Fibroblast of the conjunctiva (primary cell): ENCODE data around the gene ORMDL3.
"Not testable (repeated sequence)": the region's sequence is repeated elsewhere in the genome, so short reads cannot be mapped to it uniquely, and the experiment has no call there.

Experiments
- DNase-seq: peaks from one replicate; pipeline ENCODE4 v3.0.0-alpha.2; 2010; ENCODE audit warnings: low read depth

The ORMDL3 gene

GRCh38 chr17:39924691-39925055 is 2.7 kb downstream of the ORMDL3 start:
- no peak for DNase-seq

GRCh38 chr17:39923836-39924690 is 3.3 kb downstream of the ORMDL3 start:
- DNase-seq: no peak

DNA sequence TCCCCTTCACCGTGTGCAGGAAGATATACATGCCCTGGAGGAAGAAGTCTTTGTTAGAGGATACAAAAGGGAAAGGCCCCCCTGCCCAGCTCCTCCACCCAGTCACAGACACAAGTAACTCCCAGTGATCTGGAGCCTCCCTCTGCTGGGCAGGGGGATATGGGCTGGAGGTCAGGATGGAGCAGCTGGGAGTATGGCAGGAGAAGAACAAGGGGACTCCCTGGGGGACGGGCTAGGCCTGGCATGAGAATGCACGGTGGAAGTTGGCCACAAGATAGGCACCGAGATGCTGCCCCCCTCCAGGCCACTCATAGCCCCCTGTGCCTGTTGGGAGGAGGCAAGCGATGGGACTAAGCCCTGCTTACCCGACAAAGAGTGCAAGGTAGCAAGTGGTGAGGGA is 4.2 kb downstream of the ORMDL3 start:
- no peak for DNase-seq

DNA sequence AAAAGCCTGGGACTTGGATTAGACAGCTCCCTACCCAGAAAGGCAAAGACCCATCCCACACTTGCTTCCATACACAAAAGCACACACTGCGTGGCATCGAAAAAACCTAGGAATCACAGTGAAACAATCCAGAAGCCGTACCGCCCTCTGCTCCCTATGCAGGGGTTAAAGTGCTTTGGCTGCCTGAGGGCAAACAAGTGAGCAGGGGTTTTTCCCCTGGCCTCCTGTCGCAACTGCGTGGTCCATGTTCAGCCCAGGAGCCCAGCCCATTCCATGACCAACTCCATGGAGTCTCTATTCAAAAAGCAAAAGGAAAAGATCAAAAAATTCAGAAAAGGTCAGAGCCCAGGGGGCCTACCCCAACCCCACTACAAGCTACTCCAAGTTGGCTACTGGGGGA is 5.4 kb downstream of the ORMDL3 start:
- DNase-seq: no peak

DNA sequence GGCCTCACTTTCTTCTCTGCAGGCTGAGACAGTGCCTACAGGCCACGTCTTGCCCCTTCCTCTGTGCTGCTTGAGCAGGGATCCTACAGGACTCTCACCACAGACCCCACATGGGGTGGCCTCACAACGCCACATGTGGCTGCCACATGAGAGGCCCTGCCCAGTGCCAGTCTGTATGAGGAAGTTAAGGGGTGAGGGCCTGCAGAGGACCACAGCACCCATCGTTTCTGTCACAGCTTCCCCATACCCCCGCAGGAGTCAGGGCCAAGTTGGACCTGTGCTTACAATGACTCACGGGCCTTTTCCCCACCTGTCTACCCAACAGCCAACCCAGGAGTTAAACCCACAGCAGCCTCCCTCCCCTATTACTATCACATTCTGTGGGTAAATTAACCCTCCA is 6.1 kb downstream of the ORMDL3 start:
- no peak for DNase-seq

DNA sequence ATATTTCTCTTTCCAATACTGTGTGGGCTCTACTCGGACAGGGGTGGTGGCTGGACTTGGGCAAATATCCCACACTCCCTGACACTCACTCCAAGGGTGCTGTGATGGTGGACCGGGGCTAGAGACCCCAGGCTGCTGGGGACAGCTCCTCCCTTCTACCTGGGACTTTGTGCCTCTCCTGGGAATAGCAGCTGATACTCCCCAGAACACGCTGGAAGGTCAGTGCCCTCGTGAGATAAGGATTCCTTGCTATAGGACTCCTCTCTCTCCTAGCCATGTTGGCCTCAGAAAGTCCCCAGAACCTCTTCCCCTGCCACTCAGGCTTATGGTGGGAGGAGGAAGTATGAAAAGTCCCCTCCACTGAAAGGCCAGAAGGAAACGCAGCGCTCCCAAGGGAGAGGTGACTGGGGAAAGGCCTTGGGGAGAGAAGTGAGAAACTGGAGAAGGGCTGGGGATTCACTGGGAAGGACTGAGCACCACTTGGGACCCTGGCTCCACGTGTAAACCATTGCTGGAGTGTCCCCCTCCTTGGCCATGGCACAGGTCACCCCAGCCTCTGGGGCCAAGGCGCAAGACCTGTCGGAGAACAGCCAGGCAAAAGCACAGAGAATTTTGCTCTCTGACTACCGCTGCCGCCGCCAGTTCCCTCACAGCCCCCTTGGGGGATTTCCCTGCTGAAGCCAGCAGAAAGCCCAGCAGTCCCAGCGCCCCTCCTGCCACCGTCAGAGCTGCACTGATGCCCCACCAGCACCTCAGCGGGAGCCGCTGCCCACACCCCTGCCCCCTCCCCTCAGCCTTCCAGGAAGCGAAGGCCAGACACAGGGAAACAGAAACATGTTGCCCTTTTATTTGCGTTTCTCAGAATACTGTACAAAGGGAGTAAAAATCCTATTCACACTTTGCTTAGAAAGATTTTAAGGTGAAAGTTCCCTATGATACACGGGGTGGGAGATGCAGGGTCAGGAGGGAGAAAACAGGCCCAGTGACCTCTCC is 6.9 kb downstream of the ORMDL3 start:
- no peak for DNase-seq

DNA sequence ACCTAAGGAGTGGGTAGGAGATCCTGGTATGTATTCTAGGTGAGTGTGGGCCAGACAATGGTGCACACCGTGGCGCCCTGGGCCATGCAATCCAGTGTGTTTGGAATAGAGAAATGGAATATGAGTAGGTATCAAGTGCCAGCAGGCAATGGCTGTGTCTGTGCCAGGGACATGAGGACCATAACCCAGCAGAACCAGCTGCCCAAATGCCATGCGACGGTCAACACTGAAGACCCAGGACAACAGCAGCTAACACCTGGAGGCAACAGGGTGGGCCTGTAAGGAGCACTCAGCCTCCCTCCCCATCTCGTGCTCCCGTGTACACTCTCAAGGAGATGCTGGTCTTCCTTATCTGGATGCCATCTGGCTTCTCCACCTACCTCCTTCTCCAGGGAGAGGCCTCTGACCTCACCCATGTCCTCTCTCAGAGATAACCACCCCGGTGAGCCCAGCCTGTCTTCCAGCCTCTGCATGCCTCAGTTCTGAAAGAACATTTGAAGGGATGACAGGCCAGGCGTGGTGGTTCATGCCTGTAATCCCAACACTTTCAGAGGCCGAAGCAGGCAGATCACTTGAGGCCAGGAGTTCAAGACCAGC is 8.2 kb downstream of the ORMDL3 start:
- no peak for DNase-seq

DNA sequence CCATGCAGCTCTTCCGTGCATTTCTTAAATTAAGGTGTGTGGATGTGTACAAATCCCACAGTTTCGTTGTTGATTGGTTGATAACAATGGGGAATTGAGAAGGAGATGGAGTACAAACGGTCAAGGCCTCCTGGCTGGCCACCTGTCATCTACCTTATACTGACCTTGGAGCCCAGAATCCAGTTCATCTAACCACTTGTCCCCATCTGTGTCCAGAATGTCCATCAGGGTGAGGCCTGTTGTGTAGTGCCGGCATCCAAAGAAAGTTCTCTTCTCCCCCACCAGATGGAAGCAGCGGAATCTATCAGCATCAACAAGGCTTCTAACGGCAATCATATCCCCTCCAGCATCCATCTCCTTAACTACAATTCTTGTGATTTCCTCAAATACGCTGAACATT is 10.5 kb downstream of the ORMDL3 start:
- no peak for DNase-seq

DNA sequence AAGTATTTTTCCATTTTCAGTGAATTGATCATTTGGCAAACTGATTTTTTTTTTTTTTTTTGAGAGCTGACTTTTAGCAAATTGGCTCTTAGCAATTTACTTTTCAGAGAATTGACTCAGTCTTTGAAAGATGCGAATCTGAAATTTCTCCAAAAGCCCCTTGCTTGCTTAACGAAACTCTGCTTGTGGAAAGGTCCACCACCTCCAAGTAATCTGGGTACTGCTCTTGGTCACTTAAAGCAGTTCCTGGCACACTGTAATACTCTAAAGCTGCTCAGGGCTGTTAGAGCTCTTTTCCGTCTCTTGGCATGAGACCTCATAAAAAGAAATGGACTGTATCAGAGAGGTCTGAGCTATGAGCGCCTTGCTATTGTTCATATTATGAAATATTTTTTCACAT is 11.8 kb downstream of the ORMDL3 start:
- no peak for DNase-seq

- no peak for DNase-seq
Measured at GRCh38 chr17:39913989-39914388, 13.4 kb downstream of the ORMDL3 start.

DNA sequence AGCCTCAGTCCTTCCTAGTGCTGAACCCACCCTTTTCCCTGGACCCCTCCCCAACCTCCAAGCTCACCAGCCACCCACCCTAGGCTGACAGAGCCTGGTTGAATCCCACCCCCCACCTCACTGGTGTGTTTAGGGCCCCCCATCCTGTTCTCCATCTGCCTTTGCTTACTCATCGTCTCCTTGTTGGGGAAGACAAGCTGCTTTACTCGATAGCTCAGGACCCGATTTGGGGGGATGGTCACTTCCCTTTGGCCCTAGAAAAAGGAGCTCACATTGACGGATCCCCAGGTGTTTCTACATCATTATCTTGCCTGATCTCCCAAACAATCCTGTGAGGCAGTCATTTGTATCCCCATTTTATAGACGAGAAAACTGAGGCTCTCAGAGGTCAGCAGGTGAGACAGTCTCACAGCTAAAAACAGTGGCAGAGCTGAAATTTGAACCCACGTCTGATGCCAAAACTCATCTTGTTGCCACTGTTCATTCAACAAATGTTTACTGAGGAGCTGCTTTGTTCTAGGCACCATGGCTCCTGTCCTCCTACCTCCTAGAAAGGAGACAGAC is 18.5 kb downstream of the ORMDL3 start:
- no peak for DNase-seq

DNA sequence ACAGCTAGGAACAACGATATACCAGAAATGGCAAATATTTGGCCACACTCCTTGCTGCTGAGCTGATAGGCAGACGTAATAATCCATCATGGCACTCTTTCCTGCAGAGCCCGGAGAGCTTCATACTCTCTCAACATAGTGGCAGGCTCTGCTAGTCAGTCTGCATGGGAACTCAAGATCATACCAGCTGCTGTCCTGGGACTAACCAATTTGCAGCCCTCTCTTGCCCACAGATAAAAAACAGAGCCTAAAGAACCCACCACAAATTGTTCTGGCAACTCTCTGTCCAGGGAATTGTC is 22.5 kb downstream of the ORMDL3 start:
- no peak for DNase-seq

DNA sequence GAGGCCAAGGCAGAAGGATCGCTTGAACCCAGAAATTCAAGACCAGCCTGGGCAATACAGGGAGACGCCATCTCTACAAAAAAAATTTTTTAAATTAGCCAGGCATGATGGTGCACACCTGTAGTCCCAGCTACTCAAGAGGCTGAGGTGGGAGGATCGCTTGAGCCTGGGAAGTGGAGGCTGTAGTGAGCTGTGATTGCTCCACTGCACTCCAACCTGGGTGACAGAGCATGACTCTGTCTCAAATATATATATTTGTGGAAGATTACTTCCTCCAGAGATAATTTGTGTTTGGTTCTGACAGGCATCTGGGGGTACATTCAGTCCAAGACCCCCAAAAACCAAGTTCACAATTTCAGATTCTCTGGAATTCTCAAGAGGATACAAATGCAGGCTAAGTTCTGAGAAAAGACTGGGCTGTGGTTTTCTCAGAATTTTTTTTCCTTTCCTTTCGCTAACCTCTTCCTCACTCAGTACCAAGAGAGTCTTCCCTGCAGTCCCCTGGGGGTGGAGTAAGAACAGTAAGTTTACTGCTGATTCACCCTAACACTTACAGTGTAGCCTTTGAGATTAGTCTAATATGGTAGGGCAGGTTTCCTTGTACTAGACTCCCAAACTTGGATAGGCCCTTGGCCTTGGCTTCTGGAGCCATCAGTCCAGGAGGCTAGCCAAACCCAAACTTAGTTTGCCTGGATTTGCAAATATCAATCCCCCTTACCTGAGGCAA is 24.1 kb downstream of the ORMDL3 start:
- no peak for DNase-seq

- DNase-seq: not testable (repeated sequence)
Measured at GRCh38 chr17:39902027-39902426, 25.4 kb downstream of the ORMDL3 start.

- no peak for DNase-seq
Measured at GRCh38 chr17:39899215-39899614, 28.2 kb downstream of the ORMDL3 start.

DNA sequence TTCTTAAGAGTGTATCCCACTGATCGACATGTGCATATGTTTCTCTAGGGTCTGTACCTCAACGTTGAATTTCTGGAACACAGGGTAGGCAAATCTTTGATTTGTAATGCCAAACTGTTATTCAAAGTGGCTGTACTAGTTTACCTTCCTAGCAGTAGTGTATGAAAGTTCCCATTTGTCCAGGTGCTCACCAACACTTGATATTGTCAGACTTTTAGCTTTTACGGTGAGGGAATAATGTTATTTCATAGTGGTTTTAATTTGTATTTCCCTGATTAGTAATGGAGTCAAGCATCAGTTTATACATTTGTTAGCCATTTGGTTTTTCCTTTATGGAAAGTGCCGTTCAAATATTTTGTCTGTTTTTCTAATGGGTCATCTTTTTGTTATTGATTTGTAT is 29.3 kb downstream of the ORMDL3 start:
- no peak for DNase-seq

GRCh38 chr17:39894681-39895376 is 32.6 kb downstream of the ORMDL3 start:
- no peak for DNase-seq

- DNase-seq: no peak
Measured at GRCh38 chr17:39889200-39889599, 38.2 kb downstream of the ORMDL3 start.

GRCh38 chr17:39887078-39887477 is 40.3 kb downstream of the ORMDL3 start:
- DNase-seq: no peak

DNA sequence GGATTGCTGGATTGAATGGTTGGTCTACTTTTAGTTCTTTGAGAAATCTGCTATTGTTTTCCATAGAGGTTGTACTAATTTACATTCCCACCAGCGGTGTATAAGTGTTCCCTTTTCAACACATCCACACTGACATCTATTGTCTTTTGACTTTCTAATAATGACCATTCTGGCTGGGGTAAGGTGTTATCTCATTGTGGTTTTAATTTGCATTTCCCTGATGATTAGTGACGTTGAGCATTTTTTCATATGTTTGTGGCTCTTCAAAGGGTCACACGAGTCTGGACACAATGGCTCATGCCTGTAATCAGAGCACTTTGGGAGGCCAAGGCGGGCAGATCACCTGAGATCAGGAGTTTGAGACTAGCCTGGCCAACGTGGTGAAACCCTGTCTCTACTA is 41.3 kb downstream of the ORMDL3 start:
- DNase-seq: not testable (repeated sequence)

- peak; percentile 10 for DNase-seq
Measured at GRCh38 chr17:39872751-39873150, 54.6 kb downstream of the ORMDL3 start.
